DND-41 (cell line): ENCODE data around the gene THSD7A.

Source experiments
- CTCF ChIP-seq: IDR thresholded peaks from 2 replicates; pipeline ENCODE4 v1.5.1; 2012; ENCODE audit warnings: borderline replicate concordance, low read length, moderate library complexity, mild to moderate bottlenecking; ENCODE audit not compliant: poor library complexity, severe bottlenecking; ENCODE audit errors: extremely low read depth
- EZH2 ChIP-seq: IDR thresholded peaks from 3 replicates; pipeline ENCODE4 v1.6.1; 2012; ENCODE audit warnings: borderline replicate concordance, low read depth, mild to moderate bottlenecking, moderate library complexity, low read length, inconsistent platforms; ENCODE audit not compliant: severe bottlenecking

DNA sequence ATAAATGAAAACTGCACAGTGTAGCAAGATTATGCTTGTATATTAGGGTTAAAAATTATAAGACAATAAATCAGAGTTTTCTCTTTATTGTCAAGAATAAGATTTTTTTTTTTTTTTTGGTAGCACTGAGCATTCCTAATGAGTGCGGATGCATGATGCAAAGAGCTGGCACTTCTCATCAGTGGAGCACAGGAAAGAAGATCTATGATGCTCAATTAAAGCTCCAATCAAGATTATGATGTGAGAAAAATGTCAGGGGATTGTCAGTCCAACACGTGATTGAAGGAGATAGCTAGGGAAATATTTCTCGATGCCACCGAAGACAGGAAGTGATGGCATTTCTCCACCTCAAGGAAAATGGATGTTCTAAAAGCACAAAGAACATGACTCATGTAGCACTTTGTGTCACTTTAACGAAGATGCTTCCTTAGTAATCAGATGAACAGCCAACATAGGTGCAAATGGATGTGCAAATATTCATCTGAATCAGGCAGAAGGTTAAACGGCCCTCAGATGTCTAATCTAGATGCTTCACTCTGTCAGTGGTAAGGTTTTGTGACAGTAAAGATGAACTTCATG, 240.9 kb downstream of the THSD7A start:
- no peak for TF ChIP-seq CTCF
- no peak for TF ChIP-seq EZH2
